KMS-11 (cell line): Measurements from ENCODE around the gene C10orf88.

Source experiments
- H2AFZ ChIP-seq: fragments of 200-600 bp; sonication (generic); 2 replicates; pipeline ENCODE4 v1.6.1; 2016; ENCODE audit warnings: antibody characterized with exemption, mixed run types, low read depth
- H3K27ac ChIP-seq: fragments of 200-600 bp; sonication (generic); 2 replicates; pipeline ENCODE4 v1.6.1; 2016; ENCODE audit warnings: mild to moderate bottlenecking, mixed run types
- H3K27me3 ChIP-seq: fragments of 200-600 bp; sonication (generic); 2 replicates; pipeline ENCODE4 v1.6.1; 2017; ENCODE audit warnings: mild to moderate bottlenecking, low read depth, mixed run types, moderate library complexity; ENCODE audit not compliant: insufficient read depth
- H3K36me3 ChIP-seq: fragments of 200-600 bp; sonication (generic); 2 replicates; pipeline ENCODE4 v1.6.1; 2017; ENCODE audit warnings: mild to moderate bottlenecking, mixed run types; ENCODE audit not compliant: insufficient read depth
- H3K4me1 ChIP-seq: fragments of 200-600 bp; sonication (generic); 2 replicates; pipeline ENCODE4 v1.6.1; 2016; ENCODE audit warnings: mild to moderate bottlenecking, low read depth, mixed run types; ENCODE audit not compliant: poor library complexity, severe bottlenecking
- H3K4me2 ChIP-seq: fragments of 200-600 bp; sonication (generic); 2 replicates; pipeline ENCODE4 v1.7.0; 2016; ENCODE audit warnings: mild to moderate bottlenecking, mixed run types
- H3K4me3 ChIP-seq: fragments of 200-600 bp; sonication (generic); IDR thresholded peaks from 2 replicates; pipeline ENCODE4 v1.6.1; 2017; ENCODE audit warnings: low read depth, low read length, mixed read lengths; ENCODE audit not compliant: insufficient read depth
- H3K79me2 ChIP-seq: fragments of 200-600 bp; sonication (generic); 2 replicates; pipeline ENCODE4 v1.6.1; 2016; ENCODE audit warnings: low read depth, mixed run types; ENCODE audit not compliant: insufficient read depth
- H3K9ac ChIP-seq: fragments of 200-600 bp; sonication (generic); 2 replicates; pipeline ENCODE4 v1.6.1; 2016; ENCODE audit warnings: mild to moderate bottlenecking, mixed run types
- H4K20me1 ChIP-seq: fragments of 200-600 bp; sonication (generic); 2 replicates; pipeline ENCODE4 v1.6.1; 2016; ENCODE audit warnings: mild to moderate bottlenecking, mixed run types; ENCODE audit not compliant: insufficient read depth
- CTCF ChIP-seq: fragments of 200-600 bp; sonication (generic); conservative IDR thresholded peaks from 2 replicates; pipeline ENCODE4 v1.6.1; 2017; ENCODE audit warnings: low read depth, mild to moderate bottlenecking, antibody characterized with exemption, low read length, moderate library complexity, mixed read lengths

C10orf88 gene

GRCh38 chr10:122998934-122999333 is 44.9 kb upstream of the C10orf88 start:
- no peak overlapping the region for H2AFZ ChIP-seq
- no peak for TF ChIP-seq CTCF
- no peak overlapping the region for H3K27ac ChIP-seq
- no peaks in the 10 kb centered on the region for H3K27me3 ChIP-seq
- H3K9ac ChIP-seq, result no peak overlapping the region
- H3K36me3 ChIP-seq, result no peaks in the 10 kb centered on the region; the same call in 1 of the 2 replicates
- H4K20me1 ChIP-seq, result no peaks in the 10 kb centered on the region; the same call in 1 of the 2 replicates
- no peak overlapping the region for H3K4me3 ChIP-seq
- H3K79me2 ChIP-seq, result peaks cover 31% of the 10 kb centered on the region
- no peak overlapping the region; the same call in 1 of the 2 replicates for H3K4me2 ChIP-seq
- peaks cover 34% of the 10 kb centered on the region for H3K4me1 ChIP-seq

GRCh38 chr10:122998360-122998917 is 44.4 kb upstream of the C10orf88 start:
- Histone ChIP-seq H3K4me2 (peak overlapping the region; percentile 16; the same call in 1 of the 2 replicates), H3K27ac (no peak overlapping the region; the same call in 1 of the 2 replicates), H3K79me2 (peaks cover 26% of the 10 kb centered on the region), H3K9ac (no peak overlapping the region), H3K36me3 (no peaks in the 10 kb centered on the region; the same call in 1 of the 2 replicates), H3K4me3 (no peak overlapping the region), H2AFZ (no peak overlapping the region), H3K27me3 (no peaks in the 10 kb centered on the region), H3K4me1 (peaks cover 34% of the 10 kb centered on the region), H4K20me1 (no peaks in the 10 kb centered on the region; the same call in 1 of the 2 replicates)
- no peak for TF ChIP-seq CTCF

GRCh38 chr10:122997864-122998263 is 43.8 kb upstream of the C10orf88 start:
- H3K9ac ChIP-seq, result no peak overlapping the region
- H3K4me3 ChIP-seq, result no peak overlapping the region
- H4K20me1 ChIP-seq, result no peaks in the 10 kb centered on the region; the same call in 1 of the 2 replicates
- peaks cover 34% of the 10 kb centered on the region for H3K4me1 ChIP-seq
- H2AFZ ChIP-seq, result no peak overlapping the region
- no peaks in the 10 kb centered on the region; the same call in 1 of the 2 replicates for H3K36me3 ChIP-seq
- H3K27ac ChIP-seq, result no peak overlapping the region; the same call in 1 of the 2 replicates
- peaks cover 20% of the 10 kb centered on the region; the same call in 1 of the 2 replicates for H3K79me2 ChIP-seq
- no peaks in the 10 kb centered on the region for H3K27me3 ChIP-seq
- no peak for TF ChIP-seq CTCF
- H3K4me2 ChIP-seq, result peak overlapping the region; percentile 16; the same call in 1 of the 2 replicates

- no peak for TF ChIP-seq CTCF
- H4K20me1 ChIP-seq, result no peaks in the 10 kb centered on the region; the same call in 1 of the 2 replicates
Measured at GRCh38 chr10:122995936-122996335, 41.9 kb upstream of the C10orf88 start.

More at GRCh38 chr10:122995936-122996335, 41.9 kb upstream of the C10orf88 start:
- H3K4me2 ChIP-seq, result no peak overlapping the region
- no peak overlapping the region for H3K4me3 ChIP-seq
- no peak overlapping the region for H3K9ac ChIP-seq
- H3K4me1 ChIP-seq, result peaks cover 34% of the 10 kb centered on the region
- no peaks in the 10 kb centered on the region; the same call in 1 of the 2 replicates for H3K36me3 ChIP-seq
- no peak overlapping the region for H3K27ac ChIP-seq
- no peaks in the 10 kb centered on the region for H3K27me3 ChIP-seq
- H3K79me2 ChIP-seq, result peaks cover 16% of the 10 kb centered on the region; the same call in 1 of the 2 replicates
- no peak overlapping the region for H2AFZ ChIP-seq
